HCT116 (cell line): ENCODE data around the gene ZNF862.

ENCODE experiments used
- CTCF ChIP-seq, 3 experiments: fragments of 200-600 bp in 1 of 3; sonication (generic) in 1 of 3; IDR thresholded peaks in 2 of 3; conservative IDR thresholded peaks in 1 of 3; 2 replicates each; pipeline ENCODE4 v1.5.1; 2012 to 2017; ENCODE audit warnings: low read depth in 2 of 3, low read length in 2 of 3, antibody characterized with exemption in 1 of 3, borderline replicate concordance in 1 of 3, control low read depth in 1 of 3, mild to moderate bottlenecking in 1 of 3, mixed read lengths in 1 of 3, mixed run types in 1 of 3, moderate library complexity in 1 of 3; ENCODE audit not compliant: insufficient read depth in 1 of 3
- EZH2 ChIP-seq: fragments of 200-600 bp; sonication (generic); IDR thresholded peaks from 2 replicates; pipeline ENCODE4 v1.6.1; 2017; ENCODE audit warnings: antibody characterized with exemption, mixed run types
- JUND ChIP-seq: IDR thresholded peaks from 2 replicates; pipeline ENCODE4 v1.6.1; 2012
- POLR2A ChIP-seq: IDR thresholded peaks from 2 replicates; pipeline ENCODE4 v1.7.0; 2011; ENCODE audit warnings: borderline replicate concordance; ENCODE audit not compliant: insufficient read depth, insufficient read length; ENCODE audit errors: extremely low read depth
- ZNF274 ChIP-seq: fragments of 200-500 bp; sonication (Bioruptor generic); IDR thresholded peaks from 2 replicates; pipeline ENCODE4 v1.6.1; 2014; ENCODE audit warnings: mild to moderate bottlenecking, low read depth, low read length, inconsistent platforms

- TF ChIP-seq CTCF (IDR thresholded peaks at IDR 0.05 in 2 of 3, conservative IDR thresholded peaks at IDR 0.05 in 1 of 3; ENCODE audit: borderline replicate concordance in 1 of 3, insufficient read depth in 1 of 3, low read depth in 2 of 3, low read length in 2 of 3) (no peak), ZNF274 (no peak), EZH2 (no peak), JUND (no peak), POLR2A (no peak)
Observed at GRCh38 chr7:149865437-149865836, 27.3 kb downstream of the ZNF862 start.
